GM12801 (cell line): Measurements from ENCODE around the gene RASGRP4.

Experiments
- CTCF ChIP-seq: IDR thresholded peaks from one replicate; pipeline ENCODE4 v1.5.1; 2011; ENCODE audit warnings: control low read depth; ENCODE audit not compliant: insufficient read length; ENCODE audit errors: extremely low read depth

RASGRP4 gene

GRCh38 chr19:38389957-38390924 lies 35.8 kb downstream of the RASGRP4 start:
- TF ChIP-seq CTCF = no peak

- TF ChIP-seq CTCF = no peak
Observed at GRCh38 chr19:38389101-38389925, 36.7 kb downstream of the RASGRP4 start.

DNA sequence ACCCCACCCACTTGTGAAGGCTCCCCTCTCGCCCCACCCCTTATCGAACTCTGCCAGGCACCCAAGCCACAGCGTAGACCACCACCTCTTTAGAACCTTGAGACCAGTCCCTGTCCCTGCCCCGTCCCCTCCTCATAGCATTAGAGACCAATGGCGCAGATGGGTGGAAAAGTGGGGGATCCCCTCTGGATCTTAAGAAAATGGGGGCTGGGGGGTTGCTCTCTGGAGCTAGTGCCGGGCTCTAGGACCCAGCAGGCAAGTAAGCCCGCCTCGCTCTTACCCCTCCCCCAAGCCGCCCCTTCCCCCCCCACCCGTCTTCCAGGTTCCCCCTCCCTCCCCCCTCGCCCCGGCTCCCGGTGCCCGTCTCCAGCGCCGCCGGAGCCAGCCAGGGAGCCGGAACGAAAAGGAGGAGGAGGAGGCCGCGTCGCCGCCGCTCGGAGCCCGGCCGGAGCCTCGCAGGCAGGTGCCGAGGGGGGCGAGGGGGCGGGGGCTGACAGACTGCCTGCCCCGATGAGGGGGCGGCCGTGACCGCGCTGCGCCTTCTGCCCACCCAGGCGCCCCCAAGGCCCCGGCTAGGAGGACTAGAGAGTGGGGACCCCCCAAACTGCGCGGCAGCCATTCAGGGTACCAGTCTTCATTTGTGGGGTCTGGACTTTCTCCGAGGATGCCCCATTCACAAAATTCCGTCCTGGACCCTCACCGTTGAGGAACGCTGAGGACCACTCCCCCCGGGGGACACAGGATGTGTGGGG lies 37.5 kb downstream of the RASGRP4 start, which contains the start of gene SPRED3:
Gene SPRED3, plus strand, starts transcription at position 349 of the 752 bp plus-strand sequence. CDS start 1,606 bp downstream, outside the sequence.
- TF ChIP-seq CTCF = no peak

DNA sequence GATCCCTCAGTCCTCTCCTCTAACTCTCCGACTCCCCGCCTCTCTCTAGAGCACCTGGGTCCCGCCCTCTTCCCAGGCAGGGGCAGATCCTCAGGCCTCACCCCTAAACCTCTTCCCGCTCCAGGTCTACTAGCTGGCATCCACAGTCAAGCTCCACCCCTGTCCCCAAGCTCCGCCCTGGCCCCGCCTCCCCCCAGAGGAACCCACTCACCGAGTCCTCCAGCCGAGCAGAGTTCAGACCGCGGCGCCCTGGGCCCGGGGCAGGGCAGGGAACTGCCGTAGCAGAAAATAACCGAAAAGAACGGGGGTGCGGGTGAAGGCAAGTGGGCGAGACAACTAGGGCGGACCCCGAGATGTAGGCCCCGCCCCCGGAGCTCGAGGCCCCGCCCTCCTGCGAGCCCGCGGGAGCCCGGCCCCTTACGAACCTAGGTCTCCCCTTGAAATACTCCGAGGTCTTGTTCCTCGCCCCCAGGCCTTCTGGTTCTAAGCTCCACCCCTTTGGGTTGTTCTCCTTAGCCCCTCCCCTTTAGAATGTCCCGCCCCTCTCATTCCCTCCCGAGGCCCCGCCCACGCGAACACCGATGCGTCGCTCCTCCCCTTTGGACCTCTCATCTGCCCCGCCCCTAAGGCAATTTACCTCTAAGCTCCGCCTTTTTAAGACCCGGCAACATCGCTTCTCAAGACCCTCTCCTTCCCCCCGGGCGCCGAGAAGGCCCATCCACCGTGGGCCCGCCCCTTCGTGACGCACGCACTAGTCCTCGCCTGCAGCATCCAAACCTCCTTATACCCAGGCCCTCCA lies 38.3 kb downstream of the RASGRP4 start, which contains the start of gene GGN:
Gene GGN, minus strand, starts transcription at position 485 of the 799 bp plus-strand sequence. CDS start 773 bp downstream, outside the sequence.
- no peak for TF ChIP-seq CTCF

DNA sequence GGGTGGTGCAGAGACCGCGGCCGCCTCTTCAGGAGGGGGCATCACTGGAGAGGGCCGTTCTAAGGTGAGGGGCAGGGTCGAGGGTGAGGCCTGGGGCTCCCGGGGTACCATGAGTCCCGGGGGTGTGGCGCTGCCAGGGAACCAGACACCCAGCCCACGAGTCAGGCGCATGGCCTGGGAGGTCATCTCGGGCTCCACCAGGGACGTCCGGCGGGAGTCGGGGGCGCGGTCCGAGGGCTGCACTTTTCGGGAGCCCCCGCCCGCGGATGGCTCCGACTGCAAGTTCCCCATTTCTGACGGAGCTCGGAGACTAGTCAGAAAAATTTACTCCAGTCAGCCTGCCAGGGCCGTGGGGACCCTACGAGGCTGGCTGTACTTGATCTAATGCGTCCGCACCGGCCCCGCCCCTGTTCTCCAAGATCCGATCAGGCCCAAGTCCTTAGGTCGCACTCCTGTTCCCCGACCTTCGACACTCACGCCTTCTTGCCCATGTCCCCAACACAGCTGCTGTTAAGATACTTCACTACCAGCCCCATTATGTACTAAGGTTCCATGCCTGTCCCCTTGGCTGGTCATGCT lies 39.0 kb downstream of the RASGRP4 start:
- no peak for TF ChIP-seq CTCF

DNA sequence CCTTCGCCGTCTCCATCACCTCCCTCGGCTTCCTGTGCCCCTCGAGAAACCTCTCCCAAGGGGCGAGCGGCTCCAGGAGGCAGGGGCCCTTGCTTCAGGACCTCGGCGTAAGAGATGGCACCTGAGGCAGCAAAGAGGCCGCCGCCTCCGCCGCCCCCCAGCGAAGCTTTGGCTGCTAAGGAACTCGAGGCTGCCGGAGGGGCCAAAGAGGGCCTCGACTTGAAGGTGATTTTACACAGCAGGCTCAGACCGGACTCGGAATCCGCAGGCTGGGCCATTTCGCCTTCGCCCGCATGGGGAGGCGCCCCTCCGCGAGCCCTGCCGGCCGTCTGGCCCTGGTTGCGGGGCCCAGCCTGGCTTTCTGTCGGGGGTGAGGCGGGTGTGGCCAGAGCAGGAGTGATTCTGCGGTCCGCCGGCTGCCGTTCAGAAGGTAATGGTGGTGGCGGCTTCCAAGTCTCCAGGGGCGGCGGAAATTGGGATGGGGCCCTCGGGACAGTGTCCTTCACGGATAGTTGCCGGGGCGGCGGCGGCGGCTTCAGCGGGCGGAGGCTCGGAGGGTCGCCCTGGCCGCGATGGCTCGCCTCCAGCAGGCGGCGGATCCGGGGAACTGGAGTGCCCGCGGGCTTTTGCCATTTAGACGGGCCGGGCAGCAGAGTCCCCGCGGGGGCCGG lies 39.6 kb downstream of the RASGRP4 start:
- no peak for TF ChIP-seq CTCF
